ENCODE data around the gene ETV3. TPM values are rescaled to one million over a fixed set of nuclear protein-coding genes. Genes with fewer than 3 reads are reported as not detected.

The ETV3 gene
- total and polyA plus RNA-seq, 2 of the 4 experiments (the other 2 are of a cell fraction) = 6.4 to 14.7 TPM

DNA sequence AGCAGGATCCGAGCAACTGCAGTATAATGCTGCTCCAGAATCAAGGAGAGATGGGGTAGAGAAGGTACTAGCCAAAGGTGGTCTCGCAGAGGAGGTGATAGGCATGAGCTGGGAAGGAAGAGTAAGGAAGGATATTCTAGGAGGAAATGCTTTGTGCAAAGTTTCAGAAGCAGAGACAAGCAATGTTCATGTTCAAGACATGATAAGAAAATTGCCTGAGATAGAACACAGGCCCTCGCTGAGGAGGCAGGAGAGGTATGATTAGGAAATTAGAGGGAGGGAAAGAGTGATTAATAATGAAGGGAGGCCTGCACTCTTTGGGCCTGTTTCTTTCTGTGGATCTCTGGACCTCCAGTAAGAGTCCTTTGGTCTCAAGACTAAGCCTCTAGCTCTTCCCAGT, 12.9 kb upstream of the ETV3 start:
- Histone ChIP-seq H4K91ac (ENCODE audit: insufficient read depth, low read depth, low read length) (no peak overlapping the region), H3K9me3 (ENCODE audit: control insufficient read depth, insufficient read depth, low read length) (no peaks in the 10 kb centered on the region), H3K9me1 (ENCODE audit: insufficient read depth, low read length) (0 out of 2 replicates have a peak, but pooled peaks cover 3% of the 10 kb centered on the region), H4K8ac (ENCODE audit: low read depth in 2 of 2, low read length in 2 of 2) (no peak overlapping the region), H4K20me1 (ENCODE audit: insufficient read depth, low read length) (no peaks in the 10 kb centered on the region), H3K18ac (ENCODE audit: low read depth, low read length) (no peak overlapping the region), H3K56ac (ENCODE audit: extremely low read depth, insufficient read depth, low read length) (no peak overlapping the region), H3K27ac (ENCODE audit: insufficient read depth, low read length) (no peak overlapping the region), H3K36me3 (ENCODE audit: control insufficient read depth, insufficient read depth, low read length) (no peaks in the 10 kb centered on the region), H2BK120ac (ENCODE audit: low read depth, low read length) (no peak overlapping the region), H2AFZ (replicated peaks; ENCODE audit: low read length, poor library complexity) (no peak overlapping the region), H3K4me2 (ENCODE audit: low read depth, low read length) (no peak overlapping the region), H3K4me3 (ENCODE audit: insufficient read depth, low read depth, low read length) (no peak overlapping the region), H3K23ac (ENCODE audit: low read depth, low read length) (no peak overlapping the region), H3K14ac (replicated peaks; ENCODE audit: low read depth, low read length) (no peak overlapping the region), H3K79me1 (ENCODE audit: low read depth in 1 of 2, low read length in 2 of 2) (no peaks in the 10 kb centered on the region), H2BK15ac (ENCODE audit: low read depth, low read length) (no peak overlapping the region), H2BK5ac (ENCODE audit: low read depth, low read length, poor library complexity, severe bottlenecking) (no peak overlapping the region), H3K4me1 (ENCODE audit: control insufficient read depth, insufficient read depth, low read length) (peaks cover 8% of the 10 kb centered on the region), H2BK20ac (ENCODE audit: low read depth, low read length) (no peak overlapping the region), H2AK9ac (replicated peaks; ENCODE audit: low read depth, low read length, poor library complexity) (no peak overlapping the region), H4K5ac (ENCODE audit: low read depth, low read length) (no peak overlapping the region), H2AK5ac (ENCODE audit: low read depth, low read length) (no peak overlapping the region), H3K27me3 (ENCODE audit: control insufficient read depth, insufficient read depth, low read length) (no peaks in the 10 kb centered on the region; the same call in 1 of the 2 replicates), H3K9ac (ENCODE audit: low read depth, low read length) (no peak overlapping the region), H3K4ac (ENCODE audit: low read depth, low read length) (no peak overlapping the region)
- in situ Hi-C loops (cut with MboI; ENCODE audit: low sequenced_read_pairs) = loop anchor here (5.0 kb wide), 1 partner anchor 59 kb away; no protein-coding TSS in a partner anchor
- no peak for DNase-seq
- intact Hi-C loops (cut with micrococcal nuclease) = no loop called here
- 92% methylated on average over 2 of the region's 3 CpGs; no CpG with 5 or more reads in 1 of the 2 experiments for WGBS, 2 experiments (ENCODE audit: extremely low coverage in 2 of 2, insufficient read length in 1 of 2)
- dilution Hi-C loops (cut with HindIII; ENCODE audit: low sequenced_read_pairs, unreplicated experiment) = no loop called here
- no peak for ATAC-seq (ENCODE audit: low read depth)
- ChIA-PET CTCF (no interaction called here), POLR2A (ENCODE audit: unreplicated experiment) (no interaction called here)
- no TSS peak for BruUV-seq (replicated peaks)
- TF ChIP-seq MAZ (IDR thresholded peaks at IDR 0.05; ENCODE audit: borderline replicate concordance, low read depth, low read length) = no peak
